Loucy (cell line): ENCODE data around the gene HOMEZ.

Experiments
- H2AFZ ChIP-seq: fragments of 200-600 bp; sonication (generic); 2 replicates; pipeline ENCODE4 v1.6.0; 2016; ENCODE audit warnings: antibody characterized with exemption, mild to moderate bottlenecking, low read length, moderate library complexity
- H3F3A ChIP-seq: fragments of 200-600 bp; 2 replicates; pipeline ENCODE4 v1.6.0; 2016; ENCODE audit warnings: antibody characterized with exemption, low read depth, mild to moderate bottlenecking
- H3K27me3 ChIP-seq: fragments of 200-600 bp; sonication (generic); 2 replicates; pipeline ENCODE4 v1.6.1; 2014; ENCODE audit warnings: low read length, mild to moderate bottlenecking; ENCODE audit not compliant: insufficient read depth, poor library complexity, severe bottlenecking
- H3K36me3 ChIP-seq: fragments of 200-600 bp; sonication (generic); 2 replicates; pipeline ENCODE4 v1.6.1; 2016; ENCODE audit warnings: low read length; ENCODE audit not compliant: insufficient read depth
- H3K4me1 ChIP-seq: fragments of 200-600 bp; sonication (generic); 2 replicates; pipeline ENCODE4 v1.5.1; 2014; ENCODE audit warnings: low read length, mild to moderate bottlenecking; ENCODE audit not compliant: insufficient read depth, poor library complexity, severe bottlenecking
- H3K4me2 ChIP-seq: fragments of 200-600 bp; sonication (generic); 2 replicates; pipeline ENCODE4 v1.6.0; 2014; ENCODE audit warnings: antibody characterized with exemption, low read length, low read depth, mild to moderate bottlenecking; ENCODE audit not compliant: poor library complexity, severe bottlenecking
- H3K4me3 ChIP-seq: fragments of 200-600 bp; sonication (generic); 2 replicates; pipeline ENCODE4 v1.5.1; 2014; ENCODE audit warnings: low read length, mild to moderate bottlenecking, mixed read lengths; ENCODE audit not compliant: poor library complexity, severe bottlenecking
- H3K79me2 ChIP-seq: fragments of 200-600 bp; sonication (generic); 2 replicates; pipeline ENCODE4 v1.6.1; 2014; ENCODE audit warnings: low read length; ENCODE audit not compliant: insufficient read depth
- H3K9ac ChIP-seq: fragments of 200-600 bp; sonication (generic); 2 replicates; pipeline ENCODE4 v1.6.0; 2014; ENCODE audit warnings: mild to moderate bottlenecking, low read depth, low read length, moderate library complexity; ENCODE audit not compliant: poor library complexity, severe bottlenecking
- H3K9me2 ChIP-seq: fragments of 200-600 bp; sonication (generic); replicated peaks from 2 replicates; pipeline ENCODE4 v1.6.1; 2016; ENCODE audit warnings: low read depth, low read length, mixed read lengths
- H3K9me3 ChIP-seq: fragments of 200-600 bp; sonication (generic); 2 replicates; pipeline ENCODE4 v1.6.1; 2014; ENCODE audit warnings: mild to moderate bottlenecking, antibody characterized with exemption, low read length, low read depth; ENCODE audit not compliant: insufficient read depth
- H4K20me1 ChIP-seq: fragments of 200-600 bp; sonication (generic); 2 replicates; pipeline ENCODE4 v1.6.0; 2014; ENCODE audit warnings: antibody characterized with exemption, low read length, mild to moderate bottlenecking; ENCODE audit not compliant: insufficient read depth, poor library complexity, severe bottlenecking
- CTCF ChIP-seq: fragments of 200-600 bp; sonication (generic); conservative IDR thresholded peaks from 2 replicates; pipeline ENCODE4 v1.5.1; 2014; ENCODE audit warnings: mild to moderate bottlenecking, antibody characterized with exemption, low read length
- EZH2phosphoT487 ChIP-seq: fragments of 200-600 bp; IDR thresholded peaks from 2 replicates; pipeline ENCODE4 v1.6.1; 2018; ENCODE audit warnings: antibody characterized with exemption, mild to moderate bottlenecking, moderate library complexity, borderline replicate concordance

Gene HOMEZ

GRCh38 chr14:23286020-23286901, at the start of gene HOMEZ:
Gene HOMEZ (minus strand): TSS chr14:23286132. CDS start chr14:23285952, 180 bp downstream.
- H2AFZ ChIP-seq, result peak within 1 kb of the TSS; percentile 99
- H4K20me1 ChIP-seq, result no peaks in the 10 kb centered on the region
- no peaks in the 10 kb centered on the region for H3K9me3 ChIP-seq
- peak within 1 kb of the TSS; percentile 91 for H3K4me2 ChIP-seq
- TF ChIP-seq EZH2phosphoT487 (no peak), CTCF (no peak)
- no peaks in the 10 kb centered on the region for H3K27me3 ChIP-seq
- peak within 1 kb of the TSS; percentile 97 for H3K4me3 ChIP-seq
- peaks cover 24% of the 10 kb centered on the region for H3K4me1 ChIP-seq
- no peaks in the 10 kb centered on the region; the same call in 1 of the 2 replicates for H3F3A ChIP-seq
- no peaks in the 10 kb centered on the region for H3K36me3 ChIP-seq
- peaks cover 28% of the 10 kb centered on the region; the same call in 1 of the 2 replicates for H3K79me2 ChIP-seq
- H3K9ac ChIP-seq, result peak within 1 kb of the TSS; percentile 92
- no peaks in the 10 kb centered on the region for H3K9me2 ChIP-seq

GRCh38 chr14:23335623-23336022, 49.7 kb upstream of the HOMEZ start:
- H2AFZ ChIP-seq, result no peak overlapping the region
- no peaks in the 10 kb centered on the region for H3K79me2 ChIP-seq
- H3K9me2 ChIP-seq, result no peaks in the 10 kb centered on the region
- no peaks in the 10 kb centered on the region for H3K4me1 ChIP-seq
- H3F3A ChIP-seq, result no peaks in the 10 kb centered on the region
- peaks cover 4% of the 10 kb centered on the region; the same call in 1 of the 2 replicates for H3K9me3 ChIP-seq
- no peak overlapping the region for H3K9ac ChIP-seq
- H4K20me1 ChIP-seq, result no peaks in the 10 kb centered on the region
- no peak overlapping the region for H3K4me3 ChIP-seq
- H3K4me2 ChIP-seq, result no peak overlapping the region
- H3K36me3 ChIP-seq, result no peaks in the 10 kb centered on the region
- no peaks in the 10 kb centered on the region for H3K27me3 ChIP-seq
- no peak for TF ChIP-seq CTCF
- no peak for TF ChIP-seq EZH2phosphoT487

- H3K4me3 ChIP-seq, result no peak overlapping the region
- H3K9me2 ChIP-seq, result no peaks in the 10 kb centered on the region
- peaks cover 11% of the 10 kb centered on the region for H3K4me1 ChIP-seq
- no peak overlapping the region for H3K9ac ChIP-seq
- H3K9me3 ChIP-seq, result no peaks in the 10 kb centered on the region
- H3K79me2 ChIP-seq, result peaks cover 19% of the 10 kb centered on the region
- H3F3A ChIP-seq, result peaks cover 11% of the 10 kb centered on the region; the same call in 1 of the 2 replicates
- H3K36me3 ChIP-seq, result peaks cover 24% of the 10 kb centered on the region; the same call in 1 of the 2 replicates
- peaks cover 20% of the 10 kb centered on the region for H4K20me1 ChIP-seq
- TF ChIP-seq EZH2phosphoT487 (no peak), CTCF (peak; percentile 87)
- no peak overlapping the region for H3K4me2 ChIP-seq
- no peak overlapping the region for H2AFZ ChIP-seq
- H3K27me3 ChIP-seq, result no peaks in the 10 kb centered on the region
These were observed 42.2 kb upstream of the HOMEZ start for GRCh38 chr14:23327947-23328744.
